ENCODE measurements around the gene FAM163A.

GRCh38 chr1:179826626-179827280 is 83.7 kb downstream of the FAM163A start:
- no peak for TF ChIP-seq MEF2A (IDR thresholded peaks at IDR 0.05; ENCODE audit: control insufficient read depth, low read depth, low read length)
- TF ChIP-seq CHD4 (IDR thresholded peaks at IDR 0.05; ENCODE audit: insufficient read depth, insufficient replicate concordance, low read depth, low read length, poor library complexity, severe bottlenecking) = no peak
- no peak for TF ChIP-seq SREBF2 (CRISPR knock-in tag; IDR thresholded peaks at IDR 0.05)
- TF ChIP-seq ESRRA (IDR thresholded peaks at IDR 0.05; ENCODE audit: borderline replicate concordance, low read depth) = no peak
- TF ChIP-seq, protein P1, sequence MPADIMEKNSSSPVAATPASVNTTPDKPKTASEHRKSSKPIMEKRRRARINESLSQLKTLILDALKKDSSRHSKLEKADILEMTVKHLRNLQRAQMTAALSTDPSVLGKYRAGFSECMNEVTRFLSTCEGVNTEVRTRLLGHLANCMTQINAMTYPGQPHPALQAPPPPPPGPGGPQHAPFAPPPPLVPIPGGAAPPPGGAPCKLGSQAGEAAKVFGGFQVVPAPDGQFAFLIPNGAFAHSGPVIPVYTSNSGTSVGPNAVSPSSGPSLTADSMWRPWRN (IDR thresholded peaks at IDR 0.05; ENCODE audit: low read depth) = no peak
- TF ChIP-seq ZBTB40 (IDR thresholded peaks at IDR 0.05) = no peak
- TF ChIP-seq ZBTB40 (CRISPR knock-in tag; IDR thresholded peaks at IDR 0.05) = no peak
- TF ChIP-seq, protein P2, sequence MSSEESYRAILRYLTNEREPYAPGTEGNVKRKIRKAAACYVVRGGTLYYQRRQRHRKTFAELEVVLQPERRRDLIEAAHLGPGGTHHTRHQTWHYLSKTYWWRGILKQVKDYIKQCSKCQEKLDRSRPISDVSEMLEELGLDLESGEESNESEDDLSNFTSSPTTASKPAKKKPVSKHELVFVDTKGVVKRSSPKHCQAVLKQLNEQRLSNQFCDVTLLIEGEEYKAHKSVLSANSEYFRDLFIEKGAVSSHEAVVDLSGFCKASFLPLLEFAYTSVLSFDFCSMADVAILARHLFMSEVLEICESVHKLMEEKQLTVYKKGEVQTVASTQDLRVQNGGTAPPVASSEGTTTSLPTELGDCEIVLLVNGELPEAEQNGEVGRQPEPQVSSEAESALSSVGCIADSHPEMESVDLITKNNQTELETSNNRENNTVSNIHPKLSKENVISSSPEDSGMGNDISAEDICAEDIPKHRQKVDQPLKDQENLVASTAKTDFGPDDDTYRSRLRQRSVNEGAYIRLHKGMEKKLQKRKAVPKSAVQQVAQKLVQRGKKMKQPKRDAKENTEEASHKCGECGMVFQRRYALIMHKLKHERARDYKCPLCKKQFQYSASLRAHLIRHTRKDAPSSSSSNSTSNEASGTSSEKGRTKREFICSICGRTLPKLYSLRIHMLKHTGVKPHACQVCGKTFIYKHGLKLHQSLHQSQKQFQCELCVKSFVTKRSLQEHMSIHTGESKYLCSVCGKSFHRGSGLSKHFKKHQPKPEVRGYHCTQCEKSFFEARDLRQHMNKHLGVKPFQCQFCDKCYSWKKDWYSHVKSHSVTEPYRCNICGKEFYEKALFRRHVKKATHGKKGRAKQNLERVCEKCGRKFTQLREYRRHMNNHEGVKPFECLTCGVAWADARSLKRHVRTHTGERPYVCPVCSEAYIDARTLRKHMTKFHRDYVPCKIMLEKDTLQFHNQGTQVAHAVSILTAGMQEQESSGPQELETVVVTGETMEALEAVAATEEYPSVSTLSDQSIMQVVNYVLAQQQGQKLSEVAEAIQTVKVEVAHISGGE (CRISPR knock-in tag; IDR thresholded peaks at IDR 0.05) = no peak
- no peak for TF ChIP-seq ZNF431 (CRISPR knock-in tag; IDR thresholded peaks at IDR 0.05)
